Subcutaneous adipose tissue (tissue), 4 donors: ENCODE results near the gene FSTL4. TPM values are rescaled to one million over a fixed set of nuclear protein-coding genes. Genes with fewer than 3 reads are reported as not detected.

Experiments
- total RNA-seq, 4 donors: library from RNA; depleted of rRNA; stranded (reverse); fragments of >200 nt; gene quantifications; one replicate each; pipeline ENCODE4 v1.1.0, GENCODE V29; 2016
- TF ChIP-seq, protein P1 (sequence below): fragments of 450-650 bp; IDR thresholded peaks from one replicate; pipeline ENCODE4 v1.5.1; 2016; ENCODE audit warnings: low read depth, mild to moderate bottlenecking, control low read depth, antibody characterized with exemption, moderate library complexity

The FSTL4 gene
- total RNA-seq, 4 donors from 2014 or later: not detected

DNA sequence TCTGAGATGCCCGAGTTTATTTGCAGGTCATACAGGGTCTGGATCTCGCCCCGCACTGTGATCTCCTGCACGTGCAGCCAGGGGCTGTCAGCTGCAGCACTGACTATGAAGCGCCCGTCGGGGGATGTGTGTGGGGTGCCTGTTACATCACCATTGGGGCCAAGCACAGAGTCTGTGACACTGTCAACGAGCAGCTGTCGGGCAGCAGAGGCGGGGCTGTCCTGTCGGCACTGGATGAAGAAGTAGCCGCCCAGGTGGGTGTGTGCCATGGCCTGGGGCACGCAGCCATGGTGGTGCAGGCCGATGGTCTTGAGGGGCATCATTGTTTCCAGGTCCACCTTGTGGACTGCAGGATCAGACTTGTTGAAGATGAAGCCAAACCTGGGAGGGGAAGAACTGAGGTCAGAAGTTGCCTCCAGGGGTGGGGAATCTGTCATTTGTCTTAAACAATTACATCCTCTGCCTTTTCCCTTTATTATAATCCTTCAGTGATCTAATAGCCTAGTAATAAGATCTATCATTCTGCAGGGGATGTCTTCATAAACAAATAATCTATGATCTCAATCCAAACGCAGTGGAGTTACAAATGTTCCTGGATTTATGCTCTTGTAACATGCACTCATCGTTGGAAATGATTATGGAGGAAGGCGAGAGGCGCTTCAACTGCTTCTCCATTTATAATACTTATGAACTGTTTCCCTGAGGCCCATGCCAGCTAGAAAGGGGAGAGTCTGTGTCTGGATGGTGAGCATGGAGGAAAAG lies 412.7 kb downstream of the FSTL4 start:
- TF ChIP-seq, protein P1, sequence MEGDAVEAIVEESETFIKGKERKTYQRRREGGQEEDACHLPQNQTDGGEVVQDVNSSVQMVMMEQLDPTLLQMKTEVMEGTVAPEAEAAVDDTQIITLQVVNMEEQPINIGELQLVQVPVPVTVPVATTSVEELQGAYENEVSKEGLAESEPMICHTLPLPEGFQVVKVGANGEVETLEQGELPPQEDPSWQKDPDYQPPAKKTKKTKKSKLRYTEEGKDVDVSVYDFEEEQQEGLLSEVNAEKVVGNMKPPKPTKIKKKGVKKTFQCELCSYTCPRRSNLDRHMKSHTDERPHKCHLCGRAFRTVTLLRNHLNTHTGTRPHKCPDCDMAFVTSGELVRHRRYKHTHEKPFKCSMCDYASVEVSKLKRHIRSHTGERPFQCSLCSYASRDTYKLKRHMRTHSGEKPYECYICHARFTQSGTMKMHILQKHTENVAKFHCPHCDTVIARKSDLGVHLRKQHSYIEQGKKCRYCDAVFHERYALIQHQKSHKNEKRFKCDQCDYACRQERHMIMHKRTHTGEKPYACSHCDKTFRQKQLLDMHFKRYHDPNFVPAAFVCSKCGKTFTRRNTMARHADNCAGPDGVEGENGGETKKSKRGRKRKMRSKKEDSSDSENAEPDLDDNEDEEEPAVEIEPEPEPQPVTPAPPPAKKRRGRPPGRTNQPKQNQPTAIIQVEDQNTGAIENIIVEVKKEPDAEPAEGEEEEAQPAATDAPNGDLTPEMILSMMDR: no peak

DNA sequence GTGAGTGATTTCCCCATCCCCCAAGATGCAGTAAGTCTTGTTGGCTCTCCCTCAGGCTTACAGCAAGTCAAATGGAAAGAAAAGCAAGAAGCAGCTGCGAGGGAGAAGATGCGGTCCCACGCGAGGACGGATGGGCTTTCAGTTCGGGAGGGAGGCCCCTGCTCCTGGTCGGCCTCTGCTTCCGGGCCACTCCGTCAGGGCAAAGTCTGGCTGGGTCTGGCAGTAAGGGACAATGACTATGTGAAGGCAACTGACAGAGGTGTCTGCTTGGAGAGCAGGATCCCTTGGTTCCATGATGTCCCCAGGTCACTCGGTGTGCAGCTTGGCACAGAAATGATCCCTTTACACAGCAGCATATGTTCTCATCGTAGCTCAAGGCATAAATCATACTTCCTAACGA lies 413.8 kb downstream of the FSTL4 start:
- TF ChIP-seq, protein P1: no peak

DNA sequence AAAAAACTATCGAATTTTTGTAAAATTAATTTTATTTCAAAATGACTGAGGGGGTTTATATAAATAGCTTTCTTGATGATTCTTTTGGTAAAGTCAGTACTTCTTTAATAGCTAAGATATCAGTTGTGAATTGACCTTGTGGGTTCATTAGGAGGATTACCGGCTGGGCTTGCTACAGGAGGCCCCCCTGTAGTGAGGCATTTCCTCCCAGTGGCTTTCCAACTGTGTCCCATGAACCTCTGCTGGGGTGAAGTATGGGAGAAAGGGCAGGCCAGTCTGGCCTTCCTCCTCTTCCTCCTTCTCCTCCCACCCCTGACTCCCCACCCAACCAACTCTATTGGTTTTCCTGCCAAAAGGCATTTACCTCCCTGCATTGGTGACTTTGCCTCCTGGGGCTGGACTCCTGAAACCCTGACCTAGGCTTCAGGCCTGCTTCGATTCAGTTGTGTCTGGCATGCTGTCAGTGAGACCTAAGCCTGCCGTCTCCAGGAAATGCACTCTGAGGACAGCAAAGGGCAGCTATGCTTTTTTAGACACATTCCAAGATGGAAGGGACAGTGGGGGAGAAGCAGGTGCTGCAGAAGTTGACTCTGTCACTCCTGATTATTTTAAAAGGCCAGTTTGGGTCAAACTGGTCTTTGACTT lies 415.8 kb downstream of the FSTL4 start:
- TF ChIP-seq, protein P1: no peak

DNA sequence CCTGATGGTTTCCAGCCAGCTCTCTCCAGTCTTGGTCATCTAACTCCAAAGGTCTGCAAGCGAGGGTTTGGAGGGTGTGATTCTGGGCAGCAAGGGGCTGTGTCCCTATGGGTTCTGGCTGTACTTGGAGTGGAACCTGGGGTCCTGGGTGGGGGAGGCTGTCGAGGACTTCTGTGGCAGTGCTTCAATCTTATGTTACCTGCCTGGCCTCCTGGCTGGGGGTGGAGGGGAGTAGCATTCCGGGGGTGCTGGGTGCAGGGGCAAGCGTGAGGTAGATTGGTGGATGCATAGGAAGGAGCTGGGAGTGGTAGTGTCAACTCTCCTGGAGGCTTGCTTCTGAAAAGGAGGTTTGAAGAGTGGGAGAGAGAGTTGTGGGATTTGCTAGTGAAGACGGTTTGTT lies 417.1 kb downstream of the FSTL4 start:
- TF ChIP-seq, protein P1: no peak

DNA sequence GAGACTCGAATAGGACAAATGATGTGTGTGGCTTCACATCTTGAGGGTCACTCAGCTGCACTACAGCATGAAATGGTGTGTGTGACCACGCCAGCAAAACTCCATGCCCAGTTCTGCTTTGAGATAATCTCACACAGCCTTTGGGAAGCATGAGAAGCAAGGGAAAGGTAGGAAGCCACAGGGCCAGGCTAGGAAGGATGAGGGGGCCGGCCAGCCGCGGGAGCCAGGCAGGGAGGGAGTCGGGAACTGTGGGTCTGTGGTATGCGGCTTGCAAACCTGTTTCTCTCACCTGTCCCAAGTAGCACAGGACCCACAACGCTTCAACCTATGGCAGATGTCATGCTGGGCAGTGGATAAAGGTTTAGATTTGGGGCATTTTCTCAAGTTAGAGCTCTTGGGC lies 418.5 kb downstream of the FSTL4 start:
- TF ChIP-seq, protein P1: no peak

DNA sequence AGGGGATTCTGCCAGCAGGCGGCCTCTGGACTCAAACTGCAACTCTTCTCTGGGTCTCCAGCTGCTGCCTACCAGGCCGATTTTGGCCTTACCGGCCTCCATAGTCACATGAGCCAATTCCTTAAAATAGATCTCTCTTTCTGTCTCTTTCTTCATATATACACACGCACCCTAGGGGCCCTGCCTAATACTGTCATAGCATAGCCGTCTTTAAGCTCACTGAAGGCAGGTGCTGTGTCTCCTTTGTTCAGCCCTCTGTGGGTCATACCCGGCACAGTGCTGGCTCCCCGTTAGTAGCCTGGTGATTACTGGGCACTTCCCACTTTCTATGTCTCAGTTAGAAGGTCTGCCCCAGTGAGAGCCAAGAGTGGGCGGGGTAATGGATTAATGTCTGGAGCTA lies 419.6 kb downstream of the FSTL4 start:
- TF ChIP-seq, protein P1: no peak

DNA sequence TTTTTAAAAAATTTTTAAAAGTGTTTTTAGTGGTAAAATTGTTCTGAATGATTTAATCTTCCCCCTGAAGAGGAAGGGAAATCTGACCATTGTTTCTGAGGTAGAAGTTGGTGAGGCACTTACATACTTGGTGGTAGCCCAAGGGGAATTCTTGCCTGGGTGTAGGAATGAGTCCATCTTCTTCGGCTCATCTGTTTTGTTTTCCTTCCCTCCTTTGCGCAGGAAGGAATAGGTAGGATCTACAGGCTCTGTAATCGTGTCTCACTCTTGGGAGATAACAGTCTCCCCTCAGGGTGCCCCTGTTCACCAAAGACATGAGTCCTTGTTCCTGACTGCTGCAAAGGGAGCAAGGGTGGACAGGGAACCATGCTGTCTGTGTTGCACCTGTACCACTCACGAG lies 422.5 kb downstream of the FSTL4 start:
- TF ChIP-seq, protein P1: no peak
